Keratinocyte (primary cell): Measurements from ENCODE around the gene TMEM204. TPM values are rescaled to one million over a fixed set of nuclear protein-coding genes. Genes with fewer than 3 reads are reported as not detected.

ENCODE experiments used
- DNase-seq: peaks from one replicate; pipeline ENCODE4 v3.0.0-alpha.2; 2011; ENCODE audit warnings: low read depth, missing footprints, low spot score
- FAIRE-seq: peaks from 2 replicates; lab custom pipeline; 2011; peaks lifted over from hg19 to GRCh38; lab: Jason Lieb, UNC
- H2AFZ ChIP-seq: 2 replicates; pipeline ENCODE4 v1.6.0; 2012; ENCODE audit warnings: low read length, control low read depth, inconsistent platforms; ENCODE audit not compliant: control insufficient read depth
- H3K27ac ChIP-seq: 2 replicates; pipeline ENCODE4 v1.5.1; 2011; ENCODE audit warnings: low read length; ENCODE audit not compliant: control insufficient read depth, insufficient read depth
- H3K27me3 ChIP-seq: 3 replicates; pipeline ENCODE4 v1.6.0; 2011; ENCODE audit warnings: low read length; ENCODE audit not compliant: control insufficient read depth, insufficient read depth; ENCODE audit errors: extremely low read depth
- H3K36me3 ChIP-seq, 2 experiments: 2 replicates in 1 of 2; 3 replicates in 1 of 2; pipeline ENCODE4 v1.5.1; 2011; ENCODE audit warnings: low read length in 2 of 2, mild to moderate bottlenecking in 1 of 2; ENCODE audit not compliant: control insufficient read depth in 2 of 2, insufficient read depth in 2 of 2; ENCODE audit errors: extremely low read depth in 1 of 2
- H3K4me1 ChIP-seq: 3 replicates; pipeline ENCODE4 v1.5.1; 2011; ENCODE audit warnings: low read length; ENCODE audit not compliant: control insufficient read depth, insufficient read depth; ENCODE audit errors: extremely low read depth
- H3K4me2 ChIP-seq: 3 replicates; pipeline ENCODE4 v1.6.0; 2011; ENCODE audit warnings: low read depth, low read length; ENCODE audit not compliant: control insufficient read depth, insufficient read depth; ENCODE audit errors: extremely low read depth
- H3K4me3 ChIP-seq, 3 experiments: fragments of 200-600 bp in 1 of 3; sonication (generic) in 1 of 3; 2 replicates in 2 of 3; 3 replicates in 1 of 3; pipeline ENCODE4 v1.5.1; 2011 to 2016; ENCODE audit warnings: low read length in 3 of 3, mild to moderate bottlenecking in 3 of 3, control low read depth in 2 of 3, inconsistent platforms in 1 of 3, low read depth in 1 of 3, mixed read lengths in 1 of 3, mixed run types in 1 of 3, moderate library complexity in 1 of 3; ENCODE audit not compliant: control insufficient read depth in 2 of 3, insufficient read depth in 2 of 3; ENCODE audit errors: extremely low read depth in 1 of 3
- H3K79me2 ChIP-seq: 2 replicates; pipeline ENCODE4 v1.6.0; 2012; ENCODE audit warnings: low read length; ENCODE audit not compliant: control insufficient read depth, insufficient read depth
- H3K9ac ChIP-seq: 3 replicates; pipeline ENCODE4 v1.6.0; 2011; ENCODE audit warnings: low read length; ENCODE audit not compliant: control insufficient read depth, insufficient read depth; ENCODE audit errors: extremely low read depth
- H3K9me1 ChIP-seq: 3 replicates; pipeline ENCODE4 v1.6.0; 2011; ENCODE audit warnings: low read length; ENCODE audit not compliant: control insufficient read depth, insufficient read depth; ENCODE audit errors: extremely low read depth
- H3K9me3 ChIP-seq: 2 replicates; pipeline ENCODE4 v1.5.1; 2012; ENCODE audit warnings: low read depth, low read length; ENCODE audit not compliant: control insufficient read depth
- H4K20me1 ChIP-seq: 3 replicates; pipeline ENCODE4 v1.6.0; 2011; ENCODE audit warnings: low read length; ENCODE audit not compliant: control insufficient read depth, insufficient read depth; ENCODE audit errors: extremely low read depth
- EZH2 ChIP-seq: IDR thresholded peaks from one replicate; pipeline ENCODE4 v1.6.1; 2012; ENCODE audit warnings: inconsistent platforms, mild to moderate bottlenecking, low read length, moderate library complexity
- dilution Hi-C: fragments of 300-500 bp; cut with MboI; formaldehyde crosslinking; loops from one replicate; pipeline ENCODE4 v1.7.0; 2020; ENCODE audit warnings: low sequenced_read_pairs; ENCODE audit not compliant: extremely low pct_ligation_motif_present
- polyA plus RNA-seq, 5 experiments: library from polyadenylated mRNA; depleted of rRNA in 3 of 5; stranded (reverse) in 3 of 5; stranded (forward) in 1 of 5; unstranded in 1 of 5; fragments of >200 nt; gene quantifications; 1 replicate in 1 of 5; 2 replicates in 3 of 5; 3 replicates in 1 of 5; pipeline versions ENCODE4 v1.2.1 to v1.2.3, GENCODE V29; 2011 to 2012; ENCODE audit warnings: missing spikeins in 2 of 5, low read depth in 1 of 5, low replicate concordance in 1 of 5
- TF ChIP-seq, protein P1 (sequence below), 3 experiments: IDR thresholded peaks in 1 of 3; conservative IDR thresholded peaks in 1 of 3; optimal IDR thresholded peaks in 1 of 3; 2 replicates in 2 of 3; 3 replicates in 1 of 3; pipeline versions ENCODE3 to v1.5.1; 2011; ENCODE audit warnings: low read length in 3 of 3, mild to moderate bottlenecking in 3 of 3, moderate library complexity in 2 of 3, control low read depth in 1 of 3, inconsistent platforms in 1 of 3; ENCODE audit not compliant: insufficient read depth in 2 of 3; ENCODE audit errors: extremely low read depth in 1 of 3

TMEM204 gene
- polyA plus RNA-seq, 1 donor (not counting 4 experiments of a cell fraction or from before 2014, with no cell fraction given) = 1.0 TPM

DNA sequence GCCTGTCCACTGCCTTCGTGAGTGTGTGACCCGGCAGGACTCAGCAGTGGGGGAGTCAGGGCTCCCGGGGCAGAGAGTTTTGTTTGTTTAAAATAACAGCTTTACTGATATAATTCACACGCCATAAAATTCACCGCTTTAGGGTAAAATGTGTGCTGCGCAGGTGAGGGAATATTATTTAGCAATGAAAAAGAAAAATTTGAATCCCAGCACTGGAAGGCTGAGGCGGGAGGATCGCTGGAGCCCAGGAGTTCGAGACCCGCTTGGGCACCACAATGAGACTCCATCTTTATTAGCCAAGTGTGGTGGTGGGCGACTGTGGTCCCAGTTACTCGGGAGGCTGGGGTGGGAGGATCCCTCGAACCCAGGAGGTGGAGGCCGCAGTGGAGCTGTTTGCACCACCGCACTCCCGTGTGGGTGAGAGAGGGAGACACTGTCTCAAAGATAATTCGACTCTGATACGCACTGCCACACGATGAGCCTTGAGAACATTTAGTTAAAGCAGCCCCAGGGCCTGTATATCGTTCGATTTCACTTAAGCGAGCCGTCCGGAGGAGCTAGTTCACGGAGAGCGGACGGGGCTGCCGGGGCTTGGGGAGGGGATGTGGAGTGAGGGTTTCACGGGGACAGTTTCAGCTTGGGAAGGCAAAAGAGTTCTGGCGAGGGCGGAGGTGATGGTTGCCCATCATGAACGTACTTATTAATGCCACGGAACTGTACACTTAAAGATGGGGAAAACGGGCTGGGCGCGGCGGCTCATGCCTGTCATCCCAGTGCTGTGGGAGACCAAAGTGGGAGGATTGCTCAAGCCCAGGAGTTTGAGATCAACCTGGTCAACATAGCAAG is 30.1 kb upstream of the TMEM204 start:
- Histone ChIP-seq H3K27ac (no peak overlapping the region), H3K9me3 (no peaks in the 10 kb centered on the region), H3K9ac (no peak overlapping the region), H3K79me2 (no peaks in the 10 kb centered on the region), H3K4me2 (no peak overlapping the region), H3K4me3 (no peak overlapping the region), H2AFZ (no peak overlapping the region), H3K36me3 (peaks cover 7 to 11% of the 10 kb centered on the region in 2 experiments), H3K4me1 (no peaks in the 10 kb centered on the region), H4K20me1 (no peaks in the 10 kb centered on the region), H3K27me3 (no peaks in the 10 kb centered on the region), H3K9me1 (no peaks in the 10 kb centered on the region)
- DNase-seq (no peak), FAIRE-seq (no peak)
- no peak for TF ChIP-seq EZH2
- TF ChIP-seq, protein P1, sequence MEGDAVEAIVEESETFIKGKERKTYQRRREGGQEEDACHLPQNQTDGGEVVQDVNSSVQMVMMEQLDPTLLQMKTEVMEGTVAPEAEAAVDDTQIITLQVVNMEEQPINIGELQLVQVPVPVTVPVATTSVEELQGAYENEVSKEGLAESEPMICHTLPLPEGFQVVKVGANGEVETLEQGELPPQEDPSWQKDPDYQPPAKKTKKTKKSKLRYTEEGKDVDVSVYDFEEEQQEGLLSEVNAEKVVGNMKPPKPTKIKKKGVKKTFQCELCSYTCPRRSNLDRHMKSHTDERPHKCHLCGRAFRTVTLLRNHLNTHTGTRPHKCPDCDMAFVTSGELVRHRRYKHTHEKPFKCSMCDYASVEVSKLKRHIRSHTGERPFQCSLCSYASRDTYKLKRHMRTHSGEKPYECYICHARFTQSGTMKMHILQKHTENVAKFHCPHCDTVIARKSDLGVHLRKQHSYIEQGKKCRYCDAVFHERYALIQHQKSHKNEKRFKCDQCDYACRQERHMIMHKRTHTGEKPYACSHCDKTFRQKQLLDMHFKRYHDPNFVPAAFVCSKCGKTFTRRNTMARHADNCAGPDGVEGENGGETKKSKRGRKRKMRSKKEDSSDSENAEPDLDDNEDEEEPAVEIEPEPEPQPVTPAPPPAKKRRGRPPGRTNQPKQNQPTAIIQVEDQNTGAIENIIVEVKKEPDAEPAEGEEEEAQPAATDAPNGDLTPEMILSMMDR (optimal IDR thresholded peaks at IDR 0.05 in 1 of 3, IDR thresholded peaks at IDR 0.05 in 1 of 3, conservative IDR thresholded peaks at IDR 0.05 in 1 of 3; ENCODE audit: extremely low read depth in 1 of 3, insufficient read depth in 2 of 3, low read length in 3 of 3) = no peak
- dilution Hi-C loops = no loop called here

DNA sequence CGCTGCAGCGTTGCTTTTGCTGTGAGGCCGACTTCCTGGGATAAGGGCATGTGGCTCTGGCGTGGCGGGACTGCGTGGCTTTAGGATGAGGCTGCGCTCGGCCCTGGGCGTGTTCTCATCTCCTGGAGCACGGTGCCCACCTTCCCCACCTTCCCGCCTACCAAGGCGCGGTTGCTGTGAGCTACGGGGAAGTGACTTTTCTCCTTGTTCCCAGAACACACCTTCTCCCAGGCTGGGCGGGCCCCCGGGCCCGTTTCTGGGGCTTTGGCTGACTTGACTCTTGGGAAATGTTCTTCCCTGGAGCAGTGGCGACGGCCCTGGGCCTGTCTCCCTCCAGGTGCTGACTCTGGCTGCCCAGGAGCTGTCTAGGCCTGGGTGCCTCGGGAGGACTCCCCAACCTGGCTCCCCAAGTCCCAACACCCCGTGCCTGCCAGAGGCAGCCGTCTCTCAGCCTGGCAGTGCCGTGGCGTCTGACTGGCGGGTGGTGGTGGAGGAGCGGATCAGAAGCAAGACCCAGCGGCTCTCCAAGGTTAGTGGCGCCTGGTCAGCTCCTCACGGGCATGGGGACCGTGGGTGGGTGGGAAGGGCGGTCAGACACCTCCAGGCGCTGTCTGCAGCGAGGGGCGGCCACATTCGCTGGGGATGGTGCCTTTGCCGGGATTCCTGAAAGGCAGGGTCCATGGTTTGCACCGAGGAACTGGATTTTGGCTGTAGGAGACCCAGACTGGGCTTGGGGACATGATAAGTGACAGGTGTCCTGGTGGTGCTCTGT is 28.2 kb upstream of the TMEM204 start:
- Histone ChIP-seq H3K9me3 (no peaks in the 10 kb centered on the region), H3K4me3 (no peak overlapping the region), H3K4me2 (no peak overlapping the region), H3K36me3 (peaks cover 7 to 13% of the 10 kb centered on the region in 2 experiments), H3K79me2 (no peaks in the 10 kb centered on the region), H3K4me1 (no peaks in the 10 kb centered on the region), H3K9ac (no peak overlapping the region), H3K27me3 (no peaks in the 10 kb centered on the region), H3K27ac (no peak overlapping the region), H4K20me1 (no peaks in the 10 kb centered on the region), H3K9me1 (no peaks in the 10 kb centered on the region), H2AFZ (no peak overlapping the region)
- TF ChIP-seq, protein P1 (optimal IDR thresholded peaks at IDR 0.05 in 1 of 3, IDR thresholded peaks at IDR 0.05 in 1 of 3, conservative IDR thresholded peaks at IDR 0.05 in 1 of 3; ENCODE audit: extremely low read depth in 1 of 3, insufficient read depth in 2 of 3, low read length in 3 of 3) = no peak
- no peak for TF ChIP-seq EZH2
- dilution Hi-C loops = no loop called here
- DNase-seq (no peak), FAIRE-seq (no peak)
